B cell (primary cell): ENCODE measurements around the gene SLCO1A2. TPM values are rescaled to one million over a fixed set of nuclear protein-coding genes. Genes with fewer than 3 reads are reported as not detected.

Source experiments
- ATAC-seq: fragments of 200-7000 bp; cut with Tn5 transposase; one replicate; pipeline ENCODE4 v1.10.0; 2021; ENCODE audit warnings: low read depth, mild to moderate bottlenecking, moderate number of reproducible peaks, moderate library complexity
- CTCF ChIA-PET: fragments of 350-600 bp; sonication (Branson Sonifier 250); formaldehyde crosslinking; loops from one replicate; lab custom pipeline; 2021; ENCODE audit warnings: antibody characterized with exemption, inconsistent platforms; lab: Charles Lee
- POLR2A ChIA-PET: fragments of 350-600 bp; sonication (Branson Sonifier 250); formaldehyde crosslinking; loops from one replicate; lab custom pipeline; 2021; ENCODE audit warnings: antibody characterized with exemption; lab: Charles Lee
- DNase-seq: peaks from one replicate; pipeline ENCODE4 v3.0.0; 2013
- H2AFZ ChIP-seq: 2 replicates; pipeline ENCODE4 v1.6.1; 2012; ENCODE audit warnings: mild to moderate bottlenecking, low read depth, low read length; ENCODE audit not compliant: insufficient read depth, poor library complexity, severe bottlenecking
- H3K27ac ChIP-seq, 2 donors: 1 replicate in 1 of 2; 2 replicates in 1 of 2; pipeline ENCODE4 v1.5.1; 2012 to 2013; ENCODE audit warnings: low read length in 2 of 2, mild to moderate bottlenecking in 2 of 2, moderate library complexity in 1 of 2
- H3K27me3 ChIP-seq, 4 experiments: fragments of 200-600 bp in 1 of 4; sonication (generic) in 1 of 4; replicated peaks in 1 of 4; 1 replicate in 2 of 4; 2 replicates in 2 of 4; pipeline versions ENCODE4 v1.6.1 to v1.7.0; 2013 to 2016; ENCODE audit warnings: low read length in 3 of 4, mild to moderate bottlenecking in 2 of 4, mixed read lengths in 1 of 4, moderate library complexity in 1 of 4; ENCODE audit not compliant: insufficient read depth in 4 of 4, control insufficient read depth in 3 of 4; ENCODE audit errors: control extremely low read depth in 1 of 4
- H3K36me3 ChIP-seq, 2 experiments: replicated peaks in 1 of 2; 1 replicate in 1 of 2; 2 replicates in 1 of 2; pipeline versions ENCODE4 v1.6.1 to v1.7.1; 2013; ENCODE audit warnings: low read length in 1 of 2; ENCODE audit not compliant: insufficient read depth in 2 of 2, control insufficient read depth in 1 of 2; ENCODE audit errors: control extremely low read depth in 1 of 2, extremely low read depth in 1 of 2
- H3K4me1 ChIP-seq, 2 donors: fragments of 200-600 bp in 1 of 2; sonication (generic) in 1 of 2; 1 replicate in 1 of 2; 2 replicates in 1 of 2; pipeline versions ENCODE4 v1.5.1 to v1.6.1; 2013 to 2017; ENCODE audit warnings: low read length in 2 of 2; ENCODE audit not compliant: control insufficient read depth in 2 of 2, insufficient read depth in 2 of 2
- H3K4me2 ChIP-seq: replicated peaks from 2 replicates; pipeline ENCODE3; 2012; ENCODE audit warnings: mild to moderate bottlenecking, low read depth, low read length; ENCODE audit not compliant: poor library complexity, severe bottlenecking
- H3K4me3 ChIP-seq, 5 experiments: fragments of 200-600 bp in 1 of 5; sonication (generic) in 1 of 5; 1 replicate in 3 of 5; 2 replicates in 2 of 5; pipeline versions ENCODE4 v1.5.1 to v1.7.0; 2011 to 2016; ENCODE audit warnings: low read length in 4 of 5, mild to moderate bottlenecking in 4 of 5, low read depth in 2 of 5, control low read depth in 1 of 5, moderate library complexity in 1 of 5; ENCODE audit not compliant: insufficient read depth in 1 of 5; ENCODE audit errors: control extremely low read depth in 1 of 5, extremely low read depth in 1 of 5
- H3K79me2 ChIP-seq: fragments of 200-600 bp; sonication (generic); one replicate; pipeline ENCODE4 v1.6.0; 2016; ENCODE audit warnings: low read length; ENCODE audit not compliant: control insufficient read depth, insufficient read depth
- H3K9ac ChIP-seq: fragments of 200-600 bp; sonication (generic); 2 replicates; pipeline ENCODE4 v1.6.1; 2017; ENCODE audit warnings: mild to moderate bottlenecking, low read length, moderate library complexity
- H3K9me3 ChIP-seq, 3 donors: one replicate each; pipeline versions ENCODE4 v1.6.1 to v1.7.1; 2013; ENCODE audit warnings: low read length in 2 of 3; ENCODE audit not compliant: control insufficient read depth in 2 of 3, insufficient read depth in 1 of 3; ENCODE audit errors: control extremely low read depth in 1 of 3
- H4K20me1 ChIP-seq: 2 replicates; pipeline ENCODE4 v1.6.0; 2012; ENCODE audit warnings: mild to moderate bottlenecking, low read length; ENCODE audit not compliant: insufficient read depth, control insufficient read depth, poor library complexity, severe bottlenecking
- H3K27ac Mint-ChIP-seq: one replicate; pipeline ENCODE4 v1.8.0; 2021; ENCODE audit warnings: mixed read lengths
- H3K27me3 Mint-ChIP-seq: one replicate; pipeline ENCODE4 v1.8.0; 2021; ENCODE audit warnings: mixed read lengths
- H3K4me1 Mint-ChIP-seq: one replicate; pipeline ENCODE4 v1.8.0; 2021; ENCODE audit warnings: mixed read lengths
- H3K4me3 Mint-ChIP-seq: one replicate; pipeline ENCODE4 v1.8.0; 2021; ENCODE audit warnings: mixed read lengths
- H3K9me3 Mint-ChIP-seq: one replicate; pipeline ENCODE4 v1.8.0; 2022; ENCODE audit warnings: mixed read lengths; ENCODE audit not compliant: insufficient read depth
- CTCF ChIP-seq: fragments of 200-600 bp; IDR thresholded peaks from one replicate; pipeline ENCODE4 v1.8.0; 2022; ENCODE audit warnings: antibody characterized with exemption, mild to moderate bottlenecking
- EZH2 ChIP-seq: IDR thresholded peaks from 2 replicates; pipeline ENCODE4 v1.6.1; 2012; ENCODE audit warnings: borderline replicate concordance, low read depth, mild to moderate bottlenecking, moderate library complexity, low read length; ENCODE audit not compliant: insufficient read depth, poor library complexity, severe bottlenecking
- WGBS: methylation state at CpG from one replicate; pipeline ENCODE4 v1.1.5; 2013; ENCODE audit warnings: missing lambda C conversion rate; ENCODE audit not compliant: insufficient coverage; 5-methylcytosine and 5-hydroxymethylcytosine counted together
- intact Hi-C: fragments of 100-400 bp; cut with micrococcal nuclease; formaldehyde crosslinking; loops from one replicate; pipeline ENCODE4 v1.10.0; 2022
- polyA plus RNA-seq: library from polyadenylated mRNA; depleted of rRNA; stranded (reverse); fragments of >200 nt; gene quantifications from 2 replicates; pipeline ENCODE4 v1.2.3, GENCODE V29; 2012
- total RNA-seq, 2 donors: library from RNA; stranded (reverse); fragments of 120-200 nt in 1 of 2; gene quantifications; 1 replicate in 1 of 2; 2 replicates in 1 of 2; pipeline versions ENCODE4 v1.2.3 to v1.2.4, GENCODE V29; 2013 to 2022

The SLCO1A2 gene
- total and polyA plus RNA-seq, 2 donors (not counting 1 experiment from before 2014, with no cell fraction given): not detected

GRCh38 chr12:21239866-21240265, 94.9 kb downstream of the SLCO1A2 start:
- Histone ChIP-seq H3K27me3 (no peaks in the 10 kb centered on the region), H3K27ac (no peak overlapping the region), H3K4me3 (no peak overlapping the region), H3K4me1 (no peaks in the 10 kb centered on the region), H3K36me3 (no peaks in the 10 kb centered on the region), H3K9ac (no peak overlapping the region), H3K9me3 (no peaks in the 10 kb centered on the region), H4K20me1 (no peaks in the 10 kb centered on the region), H3K4me2 (no peak overlapping the region), H2AFZ (no peak overlapping the region), H3K79me2 (no peaks in the 10 kb centered on the region)
- WGBS: 100% methylated on average over 2 of the region's 4 CpGs
- intact Hi-C loops: no loop called here
- no peak for ATAC-seq
- POLR2A ChIA-PET: no interaction called here
- Mint-ChIP-seq H3K4me3 (no peak overlapping the region), H3K27me3 (no peaks in the 10 kb centered on the region), H3K27ac (no peak overlapping the region), H3K4me1 (no peaks in the 10 kb centered on the region), H3K9me3 (no peaks in the 10 kb centered on the region)
- CTCF ChIA-PET: no interaction called here
- TF ChIP-seq CTCF (no peak), EZH2 (no peak)
- DNase-seq: no peak

- no peak for ATAC-seq
- WGBS: no CpG with 5 or more reads among the region's 5 CpGs
- no peaks in the 10 kb centered on the region for H3K4me1 Mint-ChIP-seq
These were observed 100.3 kb downstream of the SLCO1A2 start for GRCh38 chr12:21234395-21234794.

More at GRCh38 chr12:21234395-21234794, 100.3 kb downstream of the SLCO1A2 start:
- intact Hi-C loops: no loop called here
- H3K4me3 Mint-ChIP-seq: no peak overlapping the region
- Histone ChIP-seq H3K36me3 (no peaks in the 10 kb centered on the region), H3K4me3 (no peak overlapping the region), H3K4me1 (no peaks in the 10 kb centered on the region), H2AFZ (no peak overlapping the region), H4K20me1 (no peaks in the 10 kb centered on the region), H3K4me2 (no peak overlapping the region), H3K9ac (no peak overlapping the region), H3K27me3 (no peaks in the 10 kb centered on the region), H3K27ac (no peak overlapping the region), H3K9me3 (no peaks in the 10 kb centered on the region), H3K79me2 (no peaks in the 10 kb centered on the region)
- DNase-seq: no peak
- ChIA-PET CTCF (no interaction called here), POLR2A (no interaction called here)
- no peaks in the 10 kb centered on the region for H3K9me3 Mint-ChIP-seq
- TF ChIP-seq EZH2 (no peak), CTCF (no peak)
- H3K27ac Mint-ChIP-seq: no peak overlapping the region
- H3K27me3 Mint-ChIP-seq: no peaks in the 10 kb centered on the region
